ENCODE data around the gene MNX1. TPM values are rescaled to one million over a fixed set of nuclear protein-coding genes. Genes with fewer than 3 reads are reported as not detected.

MNX1 gene
- total RNA-seq, 1 experiment from 2014 or later, result not detected

DNA sequence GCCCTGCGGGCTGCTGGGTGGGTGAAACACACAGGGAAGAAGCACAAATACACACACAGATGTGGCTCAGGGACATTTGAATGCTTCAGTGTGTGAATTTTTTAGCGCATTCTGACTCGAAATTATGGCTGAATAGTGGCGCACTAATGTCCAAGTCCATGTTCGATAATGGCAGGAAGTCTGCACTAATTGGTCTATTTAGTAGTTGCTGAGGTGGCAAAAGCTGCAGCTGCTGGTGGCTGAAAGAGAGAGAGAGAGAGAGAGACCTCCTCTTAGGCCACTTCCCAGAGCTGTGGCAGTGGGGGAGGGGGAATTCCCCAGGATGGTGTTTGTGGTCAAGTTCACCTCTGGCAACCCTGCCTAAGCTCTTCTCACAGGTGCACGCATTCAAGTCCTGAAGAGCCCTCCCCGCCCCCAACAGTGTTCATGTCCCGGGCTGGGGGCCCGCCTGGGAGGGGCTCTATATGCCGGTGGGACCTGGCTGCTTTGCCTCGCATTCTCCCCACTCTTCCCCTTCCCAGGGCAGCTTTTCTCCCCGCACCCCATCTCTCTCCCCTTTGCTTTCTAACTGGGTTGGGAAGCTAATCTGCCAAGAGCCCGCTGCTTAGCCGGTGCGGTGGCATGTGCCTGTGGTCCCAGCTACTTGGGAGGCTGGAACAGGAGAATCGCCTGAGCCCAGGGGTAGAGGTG, 6.0 kb upstream of the MNX1 start:
- no peak for DNase-seq (ENCODE audit: low read depth)

DNA sequence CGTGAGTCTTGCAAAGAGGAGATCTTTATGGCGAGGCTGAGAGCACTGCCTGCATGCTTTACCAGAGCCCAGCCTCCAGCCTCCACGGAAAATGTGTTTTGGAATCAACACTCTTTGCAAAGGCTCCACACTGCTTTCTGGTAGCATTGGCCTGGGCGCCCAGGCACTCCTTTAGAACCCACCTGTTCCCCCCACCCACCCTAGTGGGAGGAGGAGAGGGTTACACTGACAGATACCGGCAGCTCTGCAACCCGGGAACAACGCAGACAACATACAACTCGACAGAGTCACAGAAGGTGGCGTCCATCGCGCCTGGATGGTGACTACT, 5.5 kb upstream of the MNX1 start:
- DNase-seq (ENCODE audit: low read depth), result no peak

DNA sequence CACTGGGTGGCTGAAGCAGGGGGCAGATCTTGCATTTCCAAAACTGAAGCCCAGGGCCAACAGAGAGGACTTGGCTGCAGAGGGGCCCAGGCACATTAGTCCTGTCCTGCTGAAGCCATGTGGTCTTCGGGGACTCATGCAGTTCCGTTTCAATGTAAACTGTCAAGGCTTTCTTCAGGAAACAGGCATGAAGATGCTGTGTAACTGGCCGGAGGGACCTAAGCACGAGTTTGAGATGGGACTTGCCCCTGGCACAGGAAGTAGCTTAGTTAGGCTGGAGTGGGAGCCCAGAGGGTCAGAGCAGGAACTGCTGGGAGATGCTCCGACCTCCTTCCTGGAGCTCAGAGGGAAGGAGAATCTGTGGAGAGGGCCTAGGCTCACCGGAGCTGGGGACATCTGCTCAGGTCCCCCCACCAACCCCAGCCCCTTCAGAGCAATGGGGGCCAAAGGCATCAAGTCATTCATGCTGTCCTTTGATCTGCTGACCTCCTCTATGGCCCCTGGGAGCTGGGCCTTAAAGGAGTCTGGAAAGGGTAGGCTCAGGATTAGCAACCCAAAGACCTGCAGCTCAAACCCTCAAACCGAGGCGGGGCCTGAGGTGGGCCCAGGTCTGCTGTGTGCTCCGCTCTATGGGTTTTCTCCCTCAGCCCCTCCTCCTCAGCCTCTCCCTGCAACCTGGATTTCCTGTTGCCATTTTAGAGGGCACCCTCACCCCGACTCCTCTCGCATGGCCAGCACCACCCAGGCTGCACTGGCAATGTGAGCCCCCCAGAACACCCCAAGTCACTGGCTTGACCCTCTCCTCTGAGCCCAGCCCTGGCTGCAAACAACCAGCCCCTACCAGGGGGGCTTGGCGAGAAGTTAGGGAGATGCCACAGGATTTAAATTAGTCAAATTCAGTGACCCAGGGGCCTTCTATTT, 4.4 kb upstream of the MNX1 start:
- DNase-seq (ENCODE audit: low read depth), result no peak

DNA sequence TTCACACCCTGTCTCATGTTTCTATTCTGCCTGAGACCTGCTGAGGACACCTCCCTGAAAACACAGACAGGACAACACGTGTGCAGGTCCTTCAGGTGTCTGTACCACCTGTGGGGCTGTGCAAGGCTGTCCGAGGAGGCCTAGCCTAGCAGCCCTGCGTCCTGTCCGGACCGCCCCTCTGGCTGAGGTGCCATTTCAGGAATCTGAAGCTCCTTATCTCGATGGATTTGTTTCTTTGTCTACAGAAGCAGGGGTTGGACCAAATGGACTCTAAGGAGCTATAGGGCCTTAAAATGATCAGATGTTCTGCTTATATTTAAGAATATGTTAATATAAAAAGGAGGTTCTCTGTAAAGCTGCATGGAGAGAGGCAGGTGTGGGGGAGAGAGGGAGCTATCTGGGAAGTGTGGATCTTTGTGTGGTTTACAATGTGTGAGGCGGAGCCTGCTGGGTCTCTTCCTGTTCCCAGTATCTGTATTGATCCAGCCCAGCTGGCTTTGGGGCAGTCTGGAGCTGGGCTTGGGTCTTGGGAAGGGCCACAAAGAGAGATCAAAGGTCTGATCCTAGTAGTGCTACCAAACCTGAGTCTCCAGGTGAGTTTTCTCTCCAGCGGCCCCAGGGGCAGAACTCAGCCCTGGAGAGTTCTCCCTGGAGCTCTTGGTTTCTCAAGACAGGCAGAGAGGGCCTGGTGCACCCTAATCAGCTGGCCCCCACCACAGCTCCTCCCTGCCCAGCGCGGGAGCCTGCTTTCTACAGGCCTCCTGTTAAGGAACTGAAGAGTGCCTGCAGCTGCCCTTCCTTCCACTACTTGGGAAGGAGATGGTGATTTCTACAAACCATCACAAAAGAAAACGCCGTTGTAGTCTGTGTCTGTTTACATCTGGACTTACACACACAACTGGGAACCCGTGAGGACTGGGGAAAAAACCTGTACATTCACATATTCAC, 3.4 kb upstream of the MNX1 start:
- no peak for DNase-seq (ENCODE audit: low read depth)

DNA sequence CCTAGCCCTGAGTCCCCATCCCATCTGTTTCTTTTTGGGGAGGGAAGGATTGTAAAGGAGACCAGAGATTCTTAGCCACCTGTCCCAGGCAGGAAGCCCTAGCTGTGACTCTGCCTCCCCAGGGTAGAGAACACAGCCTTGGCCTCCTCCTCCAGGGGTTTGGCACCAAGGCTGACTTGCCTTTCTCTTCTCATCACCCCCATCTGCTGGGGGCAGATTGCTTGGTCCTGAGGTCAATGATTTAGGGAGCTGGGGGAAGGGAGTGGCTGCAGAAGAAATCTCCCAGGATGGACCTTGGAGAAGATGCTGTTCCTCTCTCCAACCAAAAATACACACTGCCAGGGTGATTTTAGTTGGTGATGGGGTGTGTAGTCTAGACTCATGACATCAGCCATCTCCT, 2.6 kb upstream of the MNX1 start:
- DNase-seq (ENCODE audit: low read depth), result no peak

DNA sequence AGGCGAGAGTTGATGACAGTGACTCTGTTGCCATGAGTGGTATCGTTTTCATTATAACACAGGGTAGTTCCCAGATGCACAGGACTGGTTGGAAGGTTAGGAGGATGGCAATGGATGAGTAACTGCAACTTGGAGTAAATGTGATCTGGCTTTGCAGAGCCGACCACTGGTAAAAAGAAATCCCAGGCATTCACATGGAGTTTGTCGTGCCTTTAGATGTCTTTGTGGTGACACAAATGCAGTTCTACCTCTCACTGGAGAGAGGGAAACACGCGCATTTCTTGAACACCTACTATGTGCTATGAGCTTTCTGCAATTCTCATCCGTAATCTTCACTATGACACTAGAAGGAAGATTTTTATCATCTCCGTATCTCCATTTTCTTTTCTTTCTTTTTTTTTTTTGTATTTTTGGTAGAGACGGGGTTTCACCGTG, 1.7 kb upstream of the MNX1 start:
- DNase-seq (ENCODE audit: low read depth), result no peak

DNA sequence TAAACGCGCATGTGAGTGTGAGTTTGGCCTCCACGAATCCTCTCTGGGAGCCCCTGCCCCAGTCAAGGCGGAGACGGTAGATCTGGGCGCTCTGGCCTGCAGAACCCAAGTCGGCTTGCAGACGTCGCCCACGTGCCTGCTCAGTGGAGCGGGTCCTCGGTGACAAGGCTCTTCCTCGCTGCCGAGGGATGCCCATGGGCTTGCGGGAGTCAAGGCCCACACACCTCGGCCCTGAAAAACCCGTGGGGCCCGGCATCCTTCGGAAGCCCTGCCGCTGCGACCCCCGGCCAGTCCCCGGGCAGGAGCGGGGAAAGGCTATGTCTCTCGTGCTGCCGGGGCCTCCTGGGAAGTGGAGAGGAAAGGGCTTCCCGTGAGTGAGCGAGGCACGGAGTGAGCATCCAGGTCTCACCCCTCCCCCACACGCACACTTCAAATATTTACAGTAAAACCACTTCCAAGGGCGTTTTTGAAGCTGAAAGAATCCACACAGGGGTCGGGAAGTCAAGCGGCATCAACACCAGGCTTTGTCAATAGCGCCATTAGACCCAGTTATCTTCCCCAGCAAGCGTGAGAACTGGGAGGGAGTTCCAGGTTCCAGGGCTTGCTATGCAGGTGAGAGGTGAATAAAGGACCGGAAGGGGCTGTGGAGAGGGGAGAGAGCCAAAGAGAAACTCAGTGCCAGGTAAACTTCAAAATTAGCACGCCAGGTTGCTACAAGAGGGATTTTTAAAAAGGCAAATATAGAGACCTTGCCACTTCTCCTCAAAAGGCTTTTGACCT, 1.1 kb upstream of the MNX1 start:
- DNase-seq (ENCODE audit: low read depth), result no peak

DNA sequence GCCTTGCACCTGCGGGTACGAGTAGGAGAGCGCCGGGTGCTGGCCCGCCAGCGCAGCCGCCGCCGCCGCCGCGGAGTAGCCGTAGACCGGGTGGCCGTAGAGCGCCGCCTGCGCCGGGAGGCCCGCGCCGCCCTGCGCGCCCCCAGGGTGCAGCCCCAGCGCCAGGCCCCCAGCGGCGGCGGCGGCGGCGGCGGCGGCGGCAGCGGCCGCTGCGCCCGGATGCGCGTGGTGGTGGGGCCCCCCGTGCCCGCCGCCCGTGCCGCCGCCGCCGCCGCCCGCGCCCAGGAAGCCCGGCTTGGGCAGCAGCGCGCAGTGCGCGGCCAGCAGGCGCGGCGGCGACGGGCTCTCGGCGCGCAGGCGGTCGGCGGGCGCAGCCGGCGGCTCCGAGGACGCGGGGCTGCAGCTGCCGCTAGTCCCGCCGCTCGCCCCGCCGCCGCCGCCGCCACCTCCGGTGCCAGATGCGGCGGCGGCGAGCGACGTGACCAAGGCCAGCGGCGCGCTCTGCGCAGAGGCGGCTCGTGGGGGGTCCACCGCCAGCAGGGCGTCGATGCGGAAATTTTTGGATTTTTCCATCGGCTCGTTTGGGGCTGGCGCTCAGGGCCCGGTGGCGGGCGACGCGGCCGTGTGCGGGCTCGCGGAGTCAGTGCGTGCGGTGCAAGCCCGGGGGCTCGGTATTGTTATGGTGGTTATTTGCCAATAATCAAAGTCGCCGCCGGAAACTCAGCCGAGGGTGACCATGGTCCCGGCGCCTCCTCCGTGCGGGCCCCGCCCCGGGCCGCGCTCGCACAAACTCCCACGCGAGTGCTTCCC, 480 bp downstream of the MNX1 start:
- no peak for DNase-seq (ENCODE audit: low read depth)

DNA sequence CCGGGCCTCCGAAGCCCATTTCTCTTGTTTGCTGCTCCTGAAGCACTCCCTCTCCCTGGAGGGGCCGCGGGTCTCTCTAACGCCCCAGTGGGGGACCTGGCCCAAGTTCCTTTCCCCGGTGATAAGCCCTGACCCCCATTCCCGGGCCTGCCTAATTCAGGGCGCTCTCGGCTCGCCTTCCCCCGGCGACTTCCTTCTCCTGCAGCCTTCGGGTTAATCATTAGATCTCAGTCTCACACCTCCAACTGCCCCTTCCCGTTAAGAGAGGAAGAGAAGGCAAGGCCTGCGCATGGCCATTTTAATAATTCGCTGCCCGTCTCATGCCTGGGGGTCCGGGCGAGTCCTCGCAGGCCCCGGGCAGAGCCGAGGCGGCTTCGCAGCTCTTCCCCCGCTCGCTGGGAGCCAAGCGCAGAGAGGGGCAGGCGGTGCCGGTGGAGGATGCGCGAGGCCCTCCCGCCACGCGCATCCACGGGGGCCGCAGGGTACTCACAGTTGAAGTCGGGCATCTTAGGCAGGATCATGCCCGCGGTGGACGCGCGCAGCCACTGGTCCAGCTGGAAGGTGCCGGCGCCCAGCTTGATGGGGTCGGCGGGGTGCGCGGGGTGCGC, 1.2 kb downstream of the MNX1 start:
- no peak for DNase-seq (ENCODE audit: low read depth)

DNA sequence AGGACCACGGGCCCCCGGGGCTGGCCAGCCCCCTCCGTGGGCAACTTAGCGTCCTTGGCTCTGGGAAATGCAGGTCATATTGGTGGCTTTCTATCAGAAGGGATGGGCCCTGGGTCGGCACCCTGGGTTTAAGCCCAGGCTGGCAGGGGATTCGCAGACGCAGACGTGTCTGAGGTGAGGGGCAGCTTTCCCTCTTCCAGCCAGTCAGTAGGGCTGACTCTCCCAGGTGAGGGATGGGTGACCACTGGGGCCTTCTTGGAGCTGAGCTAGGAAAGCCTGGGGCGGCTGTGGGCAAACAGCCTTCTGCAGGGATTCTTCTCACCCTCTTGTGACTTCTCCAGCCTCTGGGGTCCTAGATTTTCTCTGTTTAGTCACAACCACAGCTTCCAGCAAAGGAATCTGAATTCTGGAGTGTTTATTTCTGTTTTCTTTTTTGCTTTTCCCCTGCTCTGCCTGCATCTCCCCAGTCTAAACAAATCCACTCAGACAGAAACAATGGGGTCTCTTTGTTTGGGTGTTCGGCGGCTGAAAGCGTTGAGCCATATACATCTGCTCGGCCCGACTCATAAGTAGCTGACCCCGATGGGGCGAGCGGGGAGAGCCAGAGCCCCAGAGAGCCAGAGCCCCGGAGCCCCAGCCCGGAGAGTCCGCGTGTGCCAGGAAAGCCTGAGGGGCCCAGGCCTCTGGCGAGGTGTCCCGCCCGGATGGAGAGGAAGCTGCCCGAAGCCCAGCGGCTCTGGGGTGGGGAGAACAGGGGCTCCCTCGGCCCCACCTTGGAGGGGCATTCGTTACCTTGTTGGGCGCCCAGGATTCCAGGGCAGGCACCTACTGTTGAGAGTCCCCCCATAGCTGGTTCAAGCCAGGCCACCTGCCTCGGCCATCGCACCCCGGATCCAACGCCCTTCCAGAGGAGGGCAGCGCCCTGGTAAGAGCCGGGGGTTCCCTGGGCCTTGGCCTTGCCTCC, 2.0 kb downstream of the MNX1 start:
- no peak for DNase-seq (ENCODE audit: low read depth)

DNA sequence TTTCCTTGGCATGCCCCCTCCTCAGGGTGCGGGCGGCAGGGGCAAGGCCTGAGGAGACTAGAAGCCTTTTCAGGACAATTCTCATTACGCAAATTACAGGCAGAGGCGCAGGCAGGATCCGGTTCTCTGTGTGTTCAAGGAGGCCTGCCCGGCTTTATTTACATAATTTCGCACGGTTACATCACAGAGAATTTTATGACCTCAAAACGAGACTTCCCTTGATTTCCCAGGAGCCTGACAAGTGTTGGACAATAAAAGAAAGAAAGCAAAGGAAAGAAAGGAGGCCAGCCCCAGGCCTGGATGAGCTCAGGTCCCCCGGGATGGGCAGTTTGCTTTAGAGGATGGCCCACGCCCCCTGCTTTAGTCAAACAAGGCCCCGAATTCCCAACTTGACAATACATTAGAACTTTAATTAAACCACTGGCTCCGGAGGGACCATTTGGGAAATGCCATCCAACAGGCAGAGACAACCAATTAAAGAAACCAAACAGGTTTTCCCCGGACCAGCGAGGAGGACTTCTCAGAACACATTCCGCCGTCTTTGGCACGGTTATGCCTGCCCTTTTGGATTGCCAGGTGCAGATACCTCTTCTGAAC, 2.9 kb downstream of the MNX1 start:
- DNase-seq (ENCODE audit: low read depth), result no peak

DNA sequence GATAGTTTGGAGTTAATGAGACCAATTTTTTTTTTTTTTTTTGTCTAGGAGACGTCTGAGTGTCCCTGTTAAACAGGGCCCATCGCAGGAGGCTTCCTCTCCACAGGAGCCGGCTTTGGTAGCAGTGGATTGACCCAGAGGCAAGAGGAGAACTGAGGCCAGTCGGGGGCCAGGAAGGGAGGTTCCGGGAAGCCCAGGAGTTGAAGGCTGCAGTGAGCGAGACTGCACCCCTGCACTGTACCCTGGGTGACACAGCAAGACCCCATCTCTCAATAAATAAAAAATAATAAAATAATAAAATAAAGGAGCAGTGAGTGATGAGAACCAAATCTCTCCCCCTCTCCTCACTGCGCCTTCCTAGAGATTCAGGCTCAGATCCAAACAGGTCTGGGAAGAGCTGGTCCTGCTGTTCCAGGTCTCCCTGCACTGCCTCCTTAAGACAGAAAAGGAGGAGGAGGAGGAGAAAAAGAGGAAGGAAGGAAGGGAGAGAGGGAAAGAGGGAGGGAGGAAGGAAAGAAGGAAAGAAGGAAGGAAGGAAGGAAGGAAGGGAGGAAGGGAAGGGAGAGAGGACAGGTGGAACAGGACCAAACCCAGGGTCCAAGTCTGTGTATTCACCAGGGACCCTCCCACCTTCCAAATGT, 3.5 kb downstream of the MNX1 start:
- DNase-seq (ENCODE audit: low read depth), result no peak

DNA sequence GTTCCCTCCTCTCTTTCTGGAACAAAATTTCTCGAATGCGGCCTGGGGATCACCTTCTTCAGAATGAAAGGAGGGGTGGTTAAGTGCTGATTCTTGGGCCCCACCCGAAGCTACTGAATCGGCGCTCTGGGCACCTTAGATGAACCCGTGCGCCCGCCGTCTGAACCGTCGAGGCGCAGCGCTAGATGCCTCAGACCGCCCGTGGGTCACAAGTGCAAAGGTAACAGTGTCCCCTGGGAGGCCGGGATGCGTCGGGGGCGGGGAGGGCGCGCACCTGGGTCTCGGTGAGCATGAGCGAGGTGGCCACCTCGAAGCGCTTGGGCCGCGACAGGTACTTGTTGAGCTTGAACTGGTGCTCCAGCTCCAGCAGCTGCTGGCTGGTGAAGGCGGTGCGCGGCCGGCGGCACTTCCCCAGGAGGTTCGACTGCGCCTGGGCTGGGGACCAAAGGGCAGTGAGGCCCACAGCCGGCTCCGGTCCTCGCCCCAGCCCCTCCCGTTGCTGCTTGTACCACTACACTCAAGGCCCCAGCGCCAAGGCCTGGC, 4.2 kb downstream of the MNX1 start:
- DNase-seq (ENCODE audit: low read depth), result no peak

DNA sequence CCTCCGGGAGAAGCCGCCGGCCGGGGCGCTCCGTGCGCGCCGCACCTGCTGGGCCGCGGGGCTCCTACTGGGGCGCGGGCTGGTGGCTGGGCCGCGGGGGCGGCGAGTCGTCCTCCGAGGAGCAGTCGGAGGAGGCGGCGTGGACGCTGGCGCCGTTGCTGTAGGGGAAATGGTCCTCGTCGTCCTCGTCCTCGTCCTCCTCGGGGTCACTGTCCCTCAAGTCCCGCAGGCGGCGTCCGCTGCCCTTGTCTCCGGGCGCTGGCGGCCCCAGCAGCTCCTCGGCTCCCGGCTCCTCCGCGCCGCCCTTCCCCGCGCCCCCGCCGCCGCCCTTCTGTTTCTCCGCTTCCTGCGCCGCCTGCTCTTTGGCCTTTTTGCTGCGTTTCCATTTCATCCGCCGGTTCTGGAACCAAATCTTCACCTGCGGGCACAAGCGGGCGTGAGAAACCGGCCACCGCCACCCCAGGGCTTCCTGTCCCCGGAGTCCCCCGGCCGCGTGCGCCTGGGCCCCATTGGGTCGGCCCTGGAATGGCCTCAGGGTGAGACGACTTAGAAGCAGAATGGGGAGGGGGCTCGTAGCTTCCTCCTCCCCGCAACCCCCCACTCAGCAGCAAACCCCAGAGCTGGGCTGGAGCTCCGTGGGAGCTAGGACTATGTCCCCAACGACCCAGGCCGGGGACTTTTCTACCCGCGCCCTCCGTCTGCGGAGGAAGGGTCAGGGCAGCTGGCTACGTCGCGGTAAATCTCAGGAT, 4.8 kb downstream of the MNX1 start:
- DNase-seq (ENCODE audit: low read depth), result no peak

DNA sequence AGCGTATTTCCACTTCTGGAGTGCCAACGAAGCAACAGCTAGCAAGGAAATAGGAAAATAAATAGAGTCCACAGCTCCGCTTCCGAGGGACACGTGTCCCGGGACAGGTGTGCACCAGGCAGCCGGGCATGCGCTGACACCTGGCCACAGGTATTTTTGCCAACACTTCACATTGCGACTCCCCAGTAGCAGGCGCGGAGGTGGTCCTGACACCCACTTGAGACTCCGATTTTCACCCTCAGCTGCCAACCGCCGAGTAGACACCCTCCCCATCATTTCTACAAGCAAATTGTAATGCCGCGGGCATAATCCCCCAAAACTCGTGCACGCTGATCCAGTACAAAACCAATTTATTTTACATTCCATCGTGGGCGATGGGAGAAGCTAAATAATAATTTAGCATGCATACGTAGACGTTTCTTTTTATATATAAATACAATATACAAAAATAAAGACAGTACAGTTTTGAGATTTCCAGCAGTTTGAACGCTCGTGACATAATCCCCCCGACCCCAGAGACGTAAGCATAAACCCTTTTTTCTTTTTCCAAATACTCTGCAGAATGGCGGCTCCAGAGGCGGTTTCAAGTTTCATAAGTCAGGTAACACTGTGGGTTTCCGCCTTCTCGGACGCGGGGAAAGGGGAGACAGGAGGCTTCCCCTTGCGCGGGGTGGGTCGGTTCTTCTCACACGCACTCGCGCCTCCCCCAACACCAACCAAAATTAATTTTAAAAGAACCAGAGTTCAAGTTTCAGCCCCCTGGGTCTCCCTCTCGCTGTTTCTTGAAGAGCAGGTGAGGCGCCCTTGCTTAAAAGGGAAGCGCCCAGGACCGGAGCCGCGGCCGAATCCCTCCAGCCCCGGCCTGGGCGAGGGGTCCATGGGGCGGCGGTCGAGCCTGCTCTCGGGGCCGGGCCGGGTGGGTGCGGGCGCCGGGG, 5.7 kb downstream of the MNX1 start:
- no peak for DNase-seq (ENCODE audit: low read depth)

Measured in LHCN-M2 (cell line).